Measurements from ENCODE around the gene CUX1.
"Not testable (repeated sequence)": the region's sequence is repeated elsewhere in the genome, so short reads cannot be mapped to it uniquely, and the experiment has no call there.

Gene CUX1

DNA sequence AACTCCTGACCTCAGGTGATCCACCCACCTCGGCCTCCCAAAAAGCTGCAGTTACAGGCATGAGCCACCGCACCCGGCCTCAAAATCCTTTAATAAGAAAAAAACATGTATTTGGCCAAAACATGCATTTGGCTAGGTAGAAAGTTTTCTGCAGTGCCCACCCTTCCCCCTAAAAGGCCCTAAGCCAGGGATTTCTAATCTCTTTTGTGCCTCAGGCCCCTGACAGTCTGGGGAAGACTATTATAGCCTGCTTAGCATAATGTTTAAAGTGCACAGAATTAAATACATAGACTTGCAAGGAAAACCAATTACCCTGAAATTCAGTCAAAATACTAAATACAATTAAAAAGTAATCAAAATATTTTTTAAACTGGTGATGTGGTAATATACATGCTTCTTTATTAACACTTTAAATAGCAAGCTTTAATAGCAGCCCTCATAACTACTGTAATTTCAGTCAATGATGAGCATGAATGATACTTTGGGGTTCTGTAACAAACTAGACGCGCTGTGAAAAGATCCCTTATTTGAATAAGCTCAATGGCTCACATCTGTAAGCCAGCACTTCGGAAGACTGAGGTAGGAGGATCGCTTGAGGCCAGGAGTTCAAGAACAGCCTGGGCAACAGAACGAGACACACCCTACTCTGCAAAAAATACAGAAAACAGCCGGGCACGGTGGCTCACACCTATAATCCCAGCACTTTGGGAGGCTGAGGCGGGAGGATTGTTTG is 508.9 kb downstream of the CUX1 start:
- peaks cover 9% of the 10 kb centered on the region for H3K27me3 ChIP-seq (ENCODE audit: control insufficient read depth, insufficient read depth, low read length)
- H3K9me3 ChIP-seq (ENCODE audit: control insufficient read depth, low read length): no peaks in the 10 kb centered on the region
- no peak overlapping the region for H3K9ac ChIP-seq (ENCODE audit: low read length)
- H3K4me1 ChIP-seq (ENCODE audit: control insufficient read depth, insufficient read depth, low read length): no peaks in the 10 kb centered on the region
- no peaks in the 10 kb centered on the region for H3K36me3 ChIP-seq (ENCODE audit: control insufficient read depth, insufficient read depth, low read length)
- H3K4me3 ChIP-seq (ENCODE audit: low read length): no peak overlapping the region

DNA sequence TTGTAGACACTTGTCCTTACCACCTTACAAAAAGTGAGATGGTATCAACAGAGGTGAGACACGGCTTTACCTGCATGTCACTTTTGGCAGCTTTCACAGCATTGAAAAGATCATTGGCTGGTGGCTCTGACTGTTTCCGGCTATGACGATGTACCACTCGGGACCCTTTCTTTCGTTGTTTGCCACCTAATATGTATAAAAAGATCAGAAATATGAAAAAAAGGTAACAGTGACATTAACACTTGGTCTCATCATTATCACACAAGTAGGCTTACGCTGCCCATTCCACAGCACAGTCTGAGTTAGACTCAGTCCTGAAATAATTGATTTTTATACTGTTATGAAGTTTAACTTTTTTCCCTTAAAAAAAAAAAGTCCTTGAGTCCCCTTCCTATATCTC is 509.8 kb downstream of the CUX1 start:
- not testable (repeated sequence) for H3K27me3 ChIP-seq (ENCODE audit: control insufficient read depth, insufficient read depth, low read length); H3K9me3 ChIP-seq (ENCODE audit: control insufficient read depth, low read length); H3K4me3 ChIP-seq (ENCODE audit: low read length); H3K36me3 ChIP-seq (ENCODE audit: control insufficient read depth, insufficient read depth, low read length); H3K4me1 ChIP-seq (ENCODE audit: control insufficient read depth, insufficient read depth, low read length); H3K9ac ChIP-seq (ENCODE audit: low read length)

DNA sequence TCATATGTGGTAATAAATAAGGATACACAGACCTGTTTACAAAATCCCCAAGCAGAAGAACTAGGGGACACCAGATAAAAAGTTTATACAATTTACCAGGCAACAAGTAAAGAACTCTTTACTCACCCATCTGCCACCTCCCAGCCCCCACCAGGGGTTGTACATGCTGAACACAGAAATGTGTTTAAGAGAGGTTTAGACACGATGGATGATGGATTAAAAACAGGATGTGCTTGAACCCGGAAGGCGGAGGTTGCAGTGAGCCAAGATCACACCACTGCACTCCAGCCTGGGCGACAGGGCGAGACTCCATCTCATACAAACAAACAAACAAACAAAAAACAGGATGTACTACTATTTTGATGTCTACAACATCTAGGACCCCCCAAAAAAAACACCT is 511.4 kb downstream of the CUX1 start:
- not testable (repeated sequence) for H3K4me3 ChIP-seq (ENCODE audit: low read length); H3K4me1 ChIP-seq (ENCODE audit: control insufficient read depth, insufficient read depth, low read length); H3K9ac ChIP-seq (ENCODE audit: low read length); H3K27me3 ChIP-seq (ENCODE audit: control insufficient read depth, insufficient read depth, low read length); H3K9me3 ChIP-seq (ENCODE audit: control insufficient read depth, low read length); H3K36me3 ChIP-seq (ENCODE audit: control insufficient read depth, insufficient read depth, low read length)

DNA sequence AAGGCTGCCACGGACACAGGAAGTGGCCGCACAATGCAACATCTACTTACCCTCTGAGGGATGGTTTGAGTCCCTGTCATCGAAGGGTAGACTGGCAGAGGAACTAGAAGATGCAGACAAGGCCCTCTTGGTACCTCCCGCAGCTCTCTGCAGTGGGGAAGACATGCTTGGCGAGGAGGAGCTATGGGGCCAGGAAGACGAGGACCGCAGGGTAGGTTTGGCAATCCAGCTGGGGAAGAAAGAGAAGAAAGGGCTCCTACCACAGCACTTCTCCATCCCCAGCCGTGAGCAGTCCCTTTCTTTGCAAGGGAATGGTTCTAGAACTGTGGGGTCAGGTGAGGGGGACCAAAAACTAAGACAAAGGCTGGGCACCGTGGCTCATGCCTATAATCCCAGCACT is 511.9 kb downstream of the CUX1 start:
- H3K36me3 ChIP-seq (ENCODE audit: control insufficient read depth, insufficient read depth, low read length); H3K27me3 ChIP-seq (ENCODE audit: control insufficient read depth, insufficient read depth, low read length); H3K9me3 ChIP-seq (ENCODE audit: control insufficient read depth, low read length); H3K9ac ChIP-seq (ENCODE audit: low read length); H3K4me3 ChIP-seq (ENCODE audit: low read length); H3K4me1 ChIP-seq (ENCODE audit: control insufficient read depth, insufficient read depth, low read length): not testable (repeated sequence)

DNA sequence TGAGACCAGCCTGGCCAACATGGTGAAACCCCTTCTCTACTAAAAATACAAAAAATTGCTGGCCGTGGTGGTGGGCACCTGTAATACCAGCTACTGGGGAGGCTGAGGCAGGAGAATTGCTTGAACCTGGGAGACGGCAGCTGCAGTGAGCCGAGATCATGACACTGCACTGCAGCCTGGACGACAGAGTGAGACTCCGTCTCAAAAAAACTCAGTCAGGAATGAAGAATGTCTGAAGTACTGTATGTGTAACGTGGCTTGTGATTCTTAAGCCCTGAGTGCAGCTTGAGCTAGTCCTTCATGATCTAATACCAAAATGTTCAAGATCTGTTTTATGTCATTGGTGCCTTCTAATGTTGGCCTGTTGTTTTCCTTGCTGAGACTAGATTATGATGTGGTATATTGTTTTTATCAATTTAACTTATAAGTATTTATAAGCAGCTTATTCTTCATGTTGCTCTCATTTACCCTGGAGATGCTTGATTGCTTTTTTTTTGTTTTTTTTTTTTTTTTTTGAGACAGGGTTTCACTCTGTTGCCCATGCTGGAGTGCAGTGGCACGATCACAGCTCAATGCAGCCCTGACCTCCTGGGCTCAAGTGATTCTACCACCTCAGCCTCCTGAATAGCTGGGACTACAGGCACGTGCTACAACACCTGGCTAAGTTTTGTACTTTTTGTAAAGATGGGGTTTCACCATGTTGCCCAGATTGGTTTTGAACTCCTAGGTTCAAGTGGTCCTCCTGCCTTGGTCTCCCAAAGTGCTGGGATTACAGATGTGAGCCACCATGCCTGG is 513.4 kb downstream of the CUX1 start:
- H3K9me3 ChIP-seq (ENCODE audit: control insufficient read depth, low read length); H3K4me3 ChIP-seq (ENCODE audit: low read length); H3K36me3 ChIP-seq (ENCODE audit: control insufficient read depth, insufficient read depth, low read length); H3K27me3 ChIP-seq (ENCODE audit: control insufficient read depth, insufficient read depth, low read length); H3K4me1 ChIP-seq (ENCODE audit: control insufficient read depth, insufficient read depth, low read length); H3K9ac ChIP-seq (ENCODE audit: low read length): not testable (repeated sequence)
